ENCODE data around the gene NLRC4.
"Not testable (repeated sequence)": the region's sequence is repeated elsewhere in the genome, so short reads cannot be mapped to it uniquely, and the experiment has no call there.

The NLRC4 gene

GRCh38 chr2:32264422-32265105 is at the start of gene NLRC4:
Gene NLRC4 (minus strand): TSS chr2:32264886. CDS start chr2:32256775, 8,111 bp downstream.
- DNase-seq (ENCODE audit: low read depth): no peak
- no peak within 1 kb of the TSS for H3K4me3 ChIP-seq (ENCODE audit: low read depth, low read length)

DNA sequence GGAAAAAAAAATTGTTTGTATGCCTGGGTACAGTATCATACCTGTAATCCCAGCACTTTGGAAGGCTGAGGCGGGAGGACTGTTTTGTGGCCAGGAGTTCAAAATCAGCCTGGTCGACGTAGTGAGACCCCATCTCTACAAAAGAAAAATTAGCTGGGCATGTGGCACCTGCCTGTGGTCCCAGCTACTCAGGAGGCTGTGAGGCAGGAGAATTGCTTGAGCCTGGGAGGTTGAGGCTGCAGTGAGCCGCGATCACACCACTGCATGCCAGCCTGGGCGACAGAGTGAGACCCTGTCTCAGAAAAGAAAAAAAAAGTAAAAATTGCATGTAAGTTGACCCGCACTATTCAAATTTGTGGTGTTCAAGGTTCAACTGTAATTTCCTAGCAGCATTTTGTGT is 45.9 kb upstream of the NLRC4 start:
- no peak for DNase-seq (ENCODE audit: low read depth)
- H3K4me3 ChIP-seq (ENCODE audit: low read depth, low read length): no peak overlapping the region

GRCh38 chr2:32293966-32294562 is 29.4 kb upstream of the NLRC4 start:
- not testable (repeated sequence) for DNase-seq (ENCODE audit: low read depth); H3K4me3 ChIP-seq (ENCODE audit: low read depth, low read length)

- DNase-seq (ENCODE audit: low read depth); H3K4me3 ChIP-seq (ENCODE audit: low read depth, low read length): not testable (repeated sequence)
Measured at GRCh38 chr2:32293493-32293892, 28.8 kb upstream of the NLRC4 start.

DNA sequence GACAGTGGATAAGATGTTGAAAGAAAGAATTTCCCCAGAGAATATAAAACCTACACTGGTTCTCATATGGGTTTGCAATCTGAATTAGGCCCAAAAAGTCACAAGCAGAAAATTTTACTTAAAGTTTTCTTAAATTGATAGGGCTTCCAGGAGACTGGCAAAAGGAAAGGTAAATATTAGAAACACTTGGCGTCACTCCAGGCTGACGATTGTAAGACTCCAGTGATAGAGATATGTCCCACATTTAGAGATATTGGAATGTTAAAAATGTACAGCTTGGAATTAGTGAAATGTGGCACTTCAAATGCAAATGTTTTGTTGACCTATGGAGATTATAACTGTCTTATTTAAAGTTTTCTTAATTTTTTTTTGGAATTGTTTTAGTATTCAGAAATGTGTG is 27.1 kb upstream of the NLRC4 start:
- H3K4me3 ChIP-seq (ENCODE audit: low read depth, low read length): no peak overlapping the region
- no peak for DNase-seq (ENCODE audit: low read depth)

GRCh38 chr2:32290000-32290339 is 25.3 kb upstream of the NLRC4 start:
- no peak overlapping the region for H3K4me3 ChIP-seq (ENCODE audit: low read depth, low read length)
- DNase-seq (ENCODE audit: low read depth): no peak

GRCh38 chr2:32289165-32289999 is 24.7 kb upstream of the NLRC4 start:
- DNase-seq (ENCODE audit: low read depth): peak; percentile 25
- H3K4me3 ChIP-seq (ENCODE audit: low read depth, low read length): no peak overlapping the region

DNA sequence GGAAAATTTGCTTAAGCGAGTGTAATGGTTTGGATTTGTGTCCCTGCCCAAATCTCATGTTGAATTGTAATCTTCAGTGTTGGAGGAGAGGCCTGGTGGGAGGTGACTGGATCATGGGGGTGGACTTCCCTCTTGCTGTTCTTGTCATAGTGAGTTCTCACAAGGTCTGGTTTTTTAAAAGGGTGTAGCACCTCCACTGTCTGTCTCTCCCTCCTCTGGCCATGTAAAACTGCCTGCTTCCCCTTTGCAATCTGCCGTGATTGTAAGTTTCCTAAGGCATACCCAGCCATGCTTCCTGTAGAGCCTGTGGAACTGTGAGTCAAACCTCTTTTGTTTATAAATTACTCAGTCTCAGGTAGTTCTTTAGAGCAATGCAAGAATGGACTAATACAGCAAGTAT is 19.6 kb upstream of the NLRC4 start:
- DNase-seq (ENCODE audit: low read depth): no peak
- H3K4me3 ChIP-seq (ENCODE audit: low read depth, low read length): no peak overlapping the region

DNA sequence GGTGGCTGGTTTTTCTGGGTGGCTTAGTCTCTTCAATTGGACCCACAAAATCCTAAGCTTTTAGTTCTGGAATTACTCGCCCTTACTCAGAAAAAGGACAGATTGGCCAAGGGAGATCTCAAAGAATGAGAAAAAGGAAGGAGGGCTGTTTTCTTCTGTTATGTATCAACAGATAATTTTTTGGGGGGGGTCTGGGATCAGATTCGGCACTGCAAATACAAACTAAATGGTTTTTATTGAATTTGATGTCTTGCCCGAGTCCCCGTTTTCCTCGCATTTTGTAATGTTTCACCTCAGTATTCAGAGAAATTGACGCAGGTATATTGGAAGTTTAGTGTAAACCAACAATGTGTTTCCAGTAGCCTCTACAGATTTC is 13.8 kb upstream of the NLRC4 start:
- DNase-seq (ENCODE audit: low read depth): no peak
- peak overlapping the region; percentile 98 for H3K4me3 ChIP-seq (ENCODE audit: low read depth, low read length)

DNA sequence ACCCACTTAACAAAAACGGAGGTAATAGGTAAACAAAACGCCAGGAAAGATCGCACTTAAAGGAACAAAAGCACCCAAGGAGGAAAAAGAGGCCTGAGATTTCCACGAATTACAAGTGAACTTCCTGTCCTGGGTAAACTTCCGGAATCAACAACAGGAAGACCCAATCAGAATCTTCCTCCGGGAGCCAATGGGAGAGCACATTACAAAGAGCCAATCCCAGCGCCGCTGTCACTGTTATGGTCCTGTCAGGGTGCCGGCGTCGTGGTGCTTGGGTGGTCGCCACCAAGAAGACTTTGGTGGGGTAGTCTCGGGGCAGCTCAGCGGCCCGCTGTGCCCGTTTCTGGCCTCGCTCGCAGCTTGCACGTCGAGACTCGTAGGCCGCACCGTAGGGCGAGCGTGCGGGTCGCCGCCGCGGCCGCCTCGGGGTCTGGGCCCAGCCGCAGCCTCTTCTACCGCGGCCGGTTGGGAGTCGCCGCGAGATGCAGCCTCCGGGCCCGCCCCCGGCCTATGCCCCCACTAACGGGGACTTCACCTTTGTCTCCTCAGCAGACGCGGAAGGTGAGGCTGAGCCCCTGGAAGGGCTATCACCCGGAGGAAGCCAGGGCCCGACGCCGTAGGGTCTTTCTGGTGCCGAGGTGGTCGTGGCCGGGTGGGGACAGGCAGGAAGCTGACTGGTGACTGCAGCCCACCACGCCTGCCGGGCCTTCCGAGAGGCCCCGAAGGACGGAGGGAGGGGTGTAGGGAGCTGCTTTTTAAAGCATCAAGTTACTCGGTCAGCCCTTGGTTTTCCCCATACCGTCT is 13.2 kb upstream of the NLRC4 start, which contains the start of gene YIPF4:
Gene YIPF4, plus strand, starts transcription at position 231 of the 804 bp plus-strand sequence. Its CDS starts 252 bp downstream, at position 483.
- peak; percentile 77 for DNase-seq (ENCODE audit: low read depth)
- peak within 1 kb of the TSS; percentile 98 for H3K4me3 ChIP-seq (ENCODE audit: low read depth, low read length)

GRCh38 chr2:32277363-32277673 is 12.6 kb upstream of the NLRC4 start:
- peak overlapping the region; percentile 98 for H3K4me3 ChIP-seq (ENCODE audit: low read depth, low read length)
- no peak for DNase-seq (ENCODE audit: low read depth)

DNA sequence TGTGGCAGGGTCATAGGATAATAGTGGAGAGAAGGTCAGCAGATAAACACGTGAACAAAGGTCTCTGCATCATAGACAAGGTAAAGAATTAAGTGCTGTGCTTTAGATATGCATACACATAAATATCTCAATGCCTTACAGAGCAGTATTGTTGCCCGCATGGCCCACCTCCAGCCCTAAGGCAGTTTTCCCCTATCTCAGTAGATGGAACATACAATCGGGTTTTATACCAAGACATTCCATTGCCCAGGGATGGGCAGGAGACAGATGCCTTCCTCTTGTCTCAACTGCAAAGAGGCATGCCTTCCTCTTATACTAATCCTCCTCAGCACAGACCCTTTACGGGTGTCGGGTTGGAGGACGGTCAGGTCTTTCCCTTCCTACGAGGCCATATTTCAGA is 11.1 kb upstream of the NLRC4 start:
- not testable (repeated sequence) for DNase-seq (ENCODE audit: low read depth); H3K4me3 ChIP-seq (ENCODE audit: low read depth, low read length)

DNA sequence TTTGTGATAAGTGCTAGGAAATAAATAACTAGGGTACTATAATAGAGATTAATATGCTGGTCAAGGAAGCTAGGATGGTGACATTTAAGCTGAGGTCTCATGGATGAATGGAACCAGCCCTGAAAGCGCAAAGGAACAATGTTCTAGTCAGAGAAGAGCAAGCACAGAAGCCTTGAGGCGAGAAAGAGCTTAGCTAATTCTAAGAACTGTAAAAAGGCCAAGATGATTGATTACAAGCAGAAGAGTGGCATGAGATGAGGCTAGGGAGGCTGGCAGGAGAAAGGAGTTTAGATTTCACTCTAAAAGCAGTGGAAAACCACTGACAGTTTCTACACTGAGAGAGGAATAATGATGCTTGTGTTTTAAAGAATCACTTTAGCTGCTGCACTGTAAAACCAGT is 9.6 kb upstream of the NLRC4 start:
- DNase-seq (ENCODE audit: low read depth): no peak
- H3K4me3 ChIP-seq (ENCODE audit: low read depth, low read length): no peak overlapping the region

- H3K4me3 ChIP-seq (ENCODE audit: low read depth, low read length): no peak overlapping the region
- no peak for DNase-seq (ENCODE audit: low read depth)
Measured at GRCh38 chr2:32272279-32272678, 7.6 kb upstream of the NLRC4 start.

DNA sequence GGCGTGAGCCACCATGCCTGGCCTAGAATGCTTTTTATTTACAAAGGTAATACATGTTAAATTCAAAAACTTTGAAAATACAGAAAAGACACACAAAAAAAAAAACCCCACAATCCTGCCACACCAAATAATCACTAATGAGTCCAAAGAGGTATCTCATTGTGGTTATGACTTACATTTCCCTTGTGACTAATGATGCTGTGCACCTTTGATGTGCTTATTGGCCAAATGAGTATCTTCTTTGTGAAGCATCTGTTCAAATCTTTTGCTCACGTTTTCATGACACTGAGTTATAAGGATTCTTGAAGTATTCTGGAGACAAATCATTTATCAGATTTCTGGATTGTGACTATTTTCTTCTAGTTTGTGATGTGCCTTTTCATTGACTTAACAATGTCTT is 6.4 kb upstream of the NLRC4 start:
- H3K4me3 ChIP-seq (ENCODE audit: low read depth, low read length): no peak overlapping the region
- DNase-seq (ENCODE audit: low read depth): no peak

DNA sequence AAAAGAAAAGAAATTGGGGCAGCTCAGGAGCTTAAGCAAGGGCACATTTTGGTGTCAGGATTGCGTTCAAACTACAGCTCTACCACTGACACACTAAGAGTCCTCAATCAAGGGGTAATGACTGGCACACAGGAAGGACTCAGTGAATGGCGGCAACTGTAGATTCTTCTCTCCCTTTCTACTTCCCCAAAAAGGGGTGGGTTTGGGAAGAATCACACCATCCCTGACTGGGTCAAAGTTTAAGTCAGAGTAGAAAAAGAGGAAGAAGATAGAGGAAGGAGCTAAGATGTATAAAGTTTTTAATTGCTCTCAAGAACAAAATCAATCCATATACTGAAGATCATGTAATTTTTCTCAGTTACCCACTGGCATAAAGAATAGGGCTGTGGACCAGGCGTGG is 2.6 kb downstream of the NLRC4 start:
- DNase-seq (ENCODE audit: low read depth): no peak
- no peak overlapping the region for H3K4me3 ChIP-seq (ENCODE audit: low read depth, low read length)

DNA sequence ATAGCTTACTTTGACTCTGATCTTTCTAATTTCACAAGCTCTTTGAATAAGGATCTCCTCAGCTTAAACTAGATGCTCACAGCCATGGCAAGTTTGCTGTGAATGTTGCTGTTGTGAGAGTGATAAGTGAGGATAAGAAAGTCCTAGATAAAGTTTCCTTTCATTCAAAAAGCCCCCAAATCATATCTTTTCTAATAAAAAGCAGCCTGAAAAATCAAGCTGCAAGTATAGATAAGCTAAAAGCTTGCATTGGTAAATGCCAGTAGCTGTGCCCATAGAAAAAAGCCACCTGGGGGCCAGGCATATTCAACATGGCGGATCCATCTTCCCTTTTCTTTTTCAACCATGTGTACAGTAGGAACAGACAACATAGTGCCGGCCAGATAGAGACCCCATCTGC is 4.3 kb downstream of the NLRC4 start:
- DNase-seq (ENCODE audit: low read depth): no peak
- no peak overlapping the region for H3K4me3 ChIP-seq (ENCODE audit: low read depth, low read length)

DNA sequence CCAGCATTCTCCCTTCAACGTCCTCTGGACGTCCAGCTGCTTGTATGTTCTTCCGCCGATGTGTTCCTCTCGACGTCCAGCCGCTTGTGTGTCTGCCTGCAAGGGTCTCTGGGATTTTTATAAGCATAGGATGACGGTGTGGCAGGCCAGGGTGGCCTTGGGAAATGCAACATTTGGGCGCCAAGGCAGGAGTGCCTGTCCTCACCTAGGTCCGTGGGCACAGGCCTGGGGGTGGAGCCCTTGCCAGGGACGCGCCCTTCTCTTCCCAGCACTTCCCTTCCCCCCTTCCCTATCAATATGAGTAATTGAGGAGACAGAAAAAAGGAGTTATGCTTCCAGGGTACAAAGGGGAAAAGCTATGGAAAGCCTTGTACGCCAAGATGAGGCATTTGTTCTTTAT is 6.4 kb downstream of the NLRC4 start:
- DNase-seq (ENCODE audit: low read depth): no peak
- no peak overlapping the region for H3K4me3 ChIP-seq (ENCODE audit: low read depth, low read length)

- DNase-seq (ENCODE audit: low read depth): no peak
- no peak overlapping the region for H3K4me3 ChIP-seq (ENCODE audit: low read depth, low read length)
Measured at GRCh38 chr2:32250290-32250689, 14.4 kb downstream of the NLRC4 start.

GRCh38 chr2:32249731-32250236 is 14.9 kb downstream of the NLRC4 start:
- H3K4me3 ChIP-seq (ENCODE audit: low read depth, low read length): no peak overlapping the region
- DNase-seq (ENCODE audit: low read depth): no peak

Measured in skeletal muscle cell (primary cell).